Measurements from ENCODE around the gene CAD.
"Not testable (repeated sequence)": the region's sequence is repeated elsewhere in the genome, so short reads cannot be mapped to it uniquely, and the experiment has no call there.

The CAD gene

DNA sequence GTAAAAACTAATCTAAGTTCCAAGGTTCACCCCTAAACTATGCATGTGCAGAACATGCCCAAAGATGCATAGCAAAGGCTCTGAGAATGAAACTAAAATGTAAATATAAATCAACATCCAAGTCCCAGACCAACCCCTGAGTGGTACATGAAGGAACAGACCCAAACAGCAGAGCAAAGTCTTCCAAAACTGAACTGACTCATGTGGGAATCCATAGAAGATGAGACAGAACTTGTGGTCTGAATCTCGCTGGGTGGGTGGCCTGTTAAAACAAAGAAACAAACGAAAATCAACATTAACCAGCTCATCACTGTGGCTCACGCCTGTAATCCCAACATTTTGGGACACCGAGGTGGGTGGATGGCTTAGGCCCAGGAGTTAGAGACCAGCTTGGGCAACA lies 34.8 kb upstream of the CAD start:
- peaks cover 0 to 3% (median 0%) of the 10 kb centered on the region in 5 donors for H3K27me3 ChIP-seq (ENCODE audit: control insufficient read depth in 5 of 5, insufficient read depth in 4 of 5, low read length in 5 of 5)
- no peaks in the 10 kb centered on the region for H3K9me3 ChIP-seq (ENCODE audit: control insufficient read depth in 5 of 5, low read length in 5 of 5)
- no peak overlapping the region for H3K4me3 ChIP-seq (ENCODE audit: low read depth in 1 of 5, low read length in 5 of 5)
- no peaks in the 10 kb centered on the region for H3K36me3 ChIP-seq (ENCODE audit: control insufficient read depth in 5 of 5, insufficient read depth in 5 of 5, low read length in 5 of 5)
- H3K27ac ChIP-seq (ENCODE audit: low read depth, low read length), result peak overlapping the region; percentile 92
- H3K4me1 ChIP-seq (ENCODE audit: control insufficient read depth in 5 of 5, insufficient read depth in 5 of 5, low read length in 5 of 5), result peaks cover 8 to 77% (median 66%) of the 10 kb centered on the region in 5 donors
- H3K9ac ChIP-seq (ENCODE audit: low read length in 5 of 5), result peak overlapping the region in 1 of 5 donors; percentile 53

DNA sequence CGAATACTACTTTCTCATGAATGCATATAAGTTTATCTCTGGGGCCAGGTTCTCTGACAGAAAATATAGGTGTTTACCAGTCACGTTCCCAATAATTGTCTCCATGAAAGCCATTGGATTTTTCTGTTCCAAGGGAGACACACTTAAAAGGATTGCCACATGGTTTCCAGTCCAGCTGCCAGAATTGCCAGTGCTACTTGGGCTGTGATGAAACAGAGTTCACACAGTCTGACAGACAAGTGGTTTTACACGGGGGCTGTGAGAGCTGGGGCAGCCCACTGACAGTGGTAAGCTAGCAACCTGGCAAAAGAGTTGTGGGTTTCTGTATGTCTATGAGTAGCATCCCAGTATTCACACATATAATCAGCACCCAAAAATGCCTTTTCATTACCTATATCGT lies 33.1 kb upstream of the CAD start:
- H3K4me3 ChIP-seq (ENCODE audit: low read depth in 1 of 5, low read length in 5 of 5), result no peak overlapping the region
- peak overlapping the region; percentile 49 to 93 (median 74) for H3K9ac ChIP-seq (ENCODE audit: low read length in 5 of 5)
- H3K4me1 ChIP-seq (ENCODE audit: control insufficient read depth in 5 of 5, insufficient read depth in 5 of 5, low read length in 5 of 5), result peaks cover 8 to 74% (median 65%) of the 10 kb centered on the region in 5 donors
- H3K9me3 ChIP-seq (ENCODE audit: control insufficient read depth in 5 of 5, low read length in 5 of 5), result no peaks in the 10 kb centered on the region
- peak overlapping the region; percentile 92 for H3K27ac ChIP-seq (ENCODE audit: low read depth, low read length)
- H3K36me3 ChIP-seq (ENCODE audit: control insufficient read depth in 5 of 5, insufficient read depth in 5 of 5, low read length in 5 of 5), result no peaks in the 10 kb centered on the region
- no peaks in the 10 kb centered on the region for H3K27me3 ChIP-seq (ENCODE audit: control insufficient read depth in 5 of 5, insufficient read depth in 4 of 5, low read length in 5 of 5)

DNA sequence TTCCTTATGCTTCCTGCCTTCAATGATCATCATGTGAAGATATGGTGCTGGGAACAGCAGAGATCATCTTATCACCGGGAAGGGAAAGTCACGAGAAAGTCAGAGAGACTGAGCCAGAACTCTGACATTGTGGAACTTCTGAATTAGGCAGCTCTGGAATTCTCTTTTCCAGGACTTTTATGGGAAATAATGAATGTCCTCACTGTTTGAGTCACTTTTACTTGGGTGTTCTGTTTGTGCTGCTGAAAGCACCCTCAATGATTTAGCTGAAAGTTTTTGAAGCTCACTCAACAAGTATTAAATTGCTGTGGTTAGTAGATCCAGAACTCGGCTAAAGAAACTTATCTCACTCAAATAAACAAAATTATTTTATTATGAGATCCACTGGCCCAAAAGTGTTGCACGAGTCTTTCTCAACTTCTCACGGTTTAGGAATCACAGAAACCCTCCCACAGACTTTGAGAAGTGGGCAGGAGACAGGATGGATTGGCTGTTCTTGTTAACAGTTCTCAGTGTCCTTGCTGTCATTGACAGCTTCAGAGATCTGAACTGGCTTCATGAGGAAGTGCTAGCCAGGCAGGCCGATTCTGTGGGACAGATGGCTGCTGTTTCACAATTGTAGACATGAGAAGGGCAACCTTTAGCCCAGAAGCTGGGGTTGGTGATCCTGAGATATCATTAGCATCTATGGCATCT lies 31.7 kb upstream of the CAD start:
- Histone ChIP-seq H3K4me3 (ENCODE audit: low read depth in 1 of 5, low read length in 5 of 5) (no peak overlapping the region), H3K27me3 (ENCODE audit: control insufficient read depth in 5 of 5, insufficient read depth in 4 of 5, low read length in 5 of 5) (no peaks in the 10 kb centered on the region), H3K4me1 (ENCODE audit: control insufficient read depth in 5 of 5, insufficient read depth in 5 of 5, low read length in 5 of 5) (peaks cover 8 to 62% (median 52%) of the 10 kb centered on the region in 5 donors), H3K9me3 (ENCODE audit: control insufficient read depth in 5 of 5, low read length in 5 of 5) (no peaks in the 10 kb centered on the region), H3K9ac (ENCODE audit: low read length in 5 of 5) (peak overlapping the region in 3 of 5 donors; percentile 6 to 93 (median 50)), H3K36me3 (ENCODE audit: control insufficient read depth in 5 of 5, insufficient read depth in 5 of 5, low read length in 5 of 5) (no peaks in the 10 kb centered on the region), H3K27ac (ENCODE audit: low read depth, low read length) (peak overlapping the region; percentile 92)

DNA sequence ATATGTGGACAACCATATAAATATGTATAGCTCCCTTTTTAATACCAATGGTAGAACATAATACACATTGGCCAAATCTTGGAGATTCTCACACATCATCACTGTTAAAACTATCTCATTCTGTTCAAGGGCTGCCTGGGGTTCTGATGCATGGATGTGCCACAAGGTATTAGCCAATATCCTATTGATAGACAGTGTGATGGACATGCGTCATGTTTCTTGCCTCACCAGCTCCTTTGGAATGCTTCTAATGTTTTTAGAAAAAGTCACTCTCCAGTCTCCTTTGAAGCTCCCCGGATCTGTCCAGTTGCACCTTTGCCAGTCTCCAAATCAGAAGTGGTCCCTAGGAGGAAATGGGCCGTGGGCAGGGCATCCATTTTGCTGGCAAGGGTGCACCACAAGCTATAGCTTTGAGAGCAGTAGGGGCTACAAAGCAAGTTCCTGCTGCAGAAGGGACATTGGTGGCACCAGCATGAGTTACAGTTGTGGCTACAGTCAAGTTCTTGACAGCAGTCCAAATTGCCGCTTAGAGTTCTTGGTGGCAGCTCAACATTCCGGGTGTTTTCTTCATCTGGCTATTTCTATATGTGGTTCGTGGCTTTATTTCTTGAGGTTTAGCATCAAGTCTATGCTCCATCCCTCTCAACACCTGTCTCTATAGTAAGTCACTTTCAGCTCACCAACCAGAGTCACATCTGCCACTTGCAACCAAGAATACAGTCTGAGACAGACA lies 30.4 kb upstream of the CAD start:
- Histone ChIP-seq H3K27ac (ENCODE audit: low read depth, low read length) (peak overlapping the region; percentile 92), H3K9me3 (ENCODE audit: control insufficient read depth in 5 of 5, low read length in 5 of 5) (no peaks in the 10 kb centered on the region), H3K9ac (ENCODE audit: low read length in 5 of 5) (peak overlapping the region in 1 of 5 donors; percentile 93), H3K4me1 (ENCODE audit: control insufficient read depth in 5 of 5, insufficient read depth in 5 of 5, low read length in 5 of 5) (peaks cover 10 to 55% (median 46%) of the 10 kb centered on the region in 5 donors), H3K36me3 (ENCODE audit: control insufficient read depth in 5 of 5, insufficient read depth in 5 of 5, low read length in 5 of 5) (no peaks in the 10 kb centered on the region), H3K27me3 (ENCODE audit: control insufficient read depth in 5 of 5, insufficient read depth in 4 of 5, low read length in 5 of 5) (no peaks in the 10 kb centered on the region), H3K4me3 (ENCODE audit: low read depth in 1 of 5, low read length in 5 of 5) (no peak overlapping the region)

DNA sequence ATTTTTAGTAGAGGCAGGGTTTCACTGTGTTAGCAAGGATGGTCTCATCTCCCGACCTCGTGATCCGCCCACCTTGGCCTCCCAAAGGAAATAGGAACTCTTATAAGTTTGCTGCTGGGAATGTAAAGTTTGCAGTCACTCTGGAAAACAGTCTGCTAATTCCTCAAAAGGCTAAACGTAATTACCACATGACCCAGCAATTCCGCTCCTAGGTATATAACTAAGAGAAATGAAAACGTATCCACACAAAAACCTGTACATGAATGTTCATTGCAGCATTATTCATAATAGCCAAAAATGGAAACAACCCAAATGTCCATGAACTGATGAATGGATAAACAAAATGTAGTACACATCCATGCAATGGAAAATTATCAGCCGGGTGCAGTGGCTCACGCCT lies 27.2 kb upstream of the CAD start:
- no peak overlapping the region for H3K9ac ChIP-seq (ENCODE audit: low read length in 5 of 5)
- H3K9me3 ChIP-seq (ENCODE audit: control insufficient read depth in 5 of 5, low read length in 5 of 5), result no peaks in the 10 kb centered on the region
- no peaks in the 10 kb centered on the region for H3K27me3 ChIP-seq (ENCODE audit: control insufficient read depth in 5 of 5, insufficient read depth in 4 of 5, low read length in 5 of 5)
- no peaks in the 10 kb centered on the region for H3K36me3 ChIP-seq (ENCODE audit: control insufficient read depth in 5 of 5, insufficient read depth in 5 of 5, low read length in 5 of 5)
- H3K27ac ChIP-seq (ENCODE audit: low read depth, low read length), result no peak overlapping the region
- H3K4me3 ChIP-seq (ENCODE audit: low read depth in 1 of 5, low read length in 5 of 5), result no peak overlapping the region
- peaks cover 7 to 28% (median 23%) of the 10 kb centered on the region in 5 donors for H3K4me1 ChIP-seq (ENCODE audit: control insufficient read depth in 5 of 5, insufficient read depth in 5 of 5, low read length in 5 of 5)

DNA sequence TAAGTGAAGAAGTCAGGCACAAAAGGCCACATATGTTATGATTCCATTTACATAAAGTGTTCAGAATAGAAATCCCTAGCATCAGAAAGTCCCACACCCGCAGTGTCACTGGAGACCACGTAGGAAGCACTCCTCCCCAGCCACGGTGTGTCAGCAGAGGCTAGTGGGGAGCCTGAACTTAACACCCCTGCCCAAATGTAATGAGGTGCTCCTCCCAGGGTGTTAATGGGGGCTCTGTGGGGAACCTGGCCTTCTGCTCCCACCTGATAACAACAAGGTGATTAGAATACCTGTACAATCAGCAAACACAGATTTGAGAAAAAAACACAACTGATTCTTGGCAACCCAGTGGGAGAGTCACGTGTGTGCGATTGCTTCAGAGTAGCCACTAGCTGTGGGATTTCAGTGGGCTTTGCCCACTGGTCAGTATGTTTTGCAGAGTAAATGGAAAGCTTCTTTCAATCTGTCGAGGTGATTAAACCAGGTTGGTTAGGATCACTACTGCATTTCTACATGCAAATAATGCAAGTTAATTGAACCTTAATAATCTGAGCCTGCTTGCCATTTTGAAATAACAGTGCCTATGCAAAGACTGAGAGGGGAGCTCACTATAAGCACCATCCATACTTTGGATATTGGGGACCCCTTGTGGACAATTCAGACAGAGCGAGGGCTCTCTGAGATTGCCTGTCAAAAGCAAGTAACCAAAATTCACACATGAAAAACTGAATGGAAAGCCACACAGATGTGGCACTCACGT lies 25.9 kb upstream of the CAD start:
- Histone ChIP-seq H3K9ac (ENCODE audit: low read length in 5 of 5) (peak overlapping the region in 1 of 5 donors; percentile 35), H3K27me3 (ENCODE audit: control insufficient read depth in 5 of 5, insufficient read depth in 4 of 5, low read length in 5 of 5) (no peaks in the 10 kb centered on the region), H3K9me3 (ENCODE audit: control insufficient read depth in 5 of 5, low read length in 5 of 5) (no peaks in the 10 kb centered on the region), H3K27ac (ENCODE audit: low read depth, low read length) (no peak overlapping the region), H3K4me1 (ENCODE audit: control insufficient read depth in 5 of 5, insufficient read depth in 5 of 5, low read length in 5 of 5) (peaks cover 3 to 17% (median 13%) of the 10 kb centered on the region in 5 donors), H3K36me3 (ENCODE audit: control insufficient read depth in 5 of 5, insufficient read depth in 5 of 5, low read length in 5 of 5) (no peaks in the 10 kb centered on the region), H3K4me3 (ENCODE audit: low read depth in 1 of 5, low read length in 5 of 5) (no peak overlapping the region)

DNA sequence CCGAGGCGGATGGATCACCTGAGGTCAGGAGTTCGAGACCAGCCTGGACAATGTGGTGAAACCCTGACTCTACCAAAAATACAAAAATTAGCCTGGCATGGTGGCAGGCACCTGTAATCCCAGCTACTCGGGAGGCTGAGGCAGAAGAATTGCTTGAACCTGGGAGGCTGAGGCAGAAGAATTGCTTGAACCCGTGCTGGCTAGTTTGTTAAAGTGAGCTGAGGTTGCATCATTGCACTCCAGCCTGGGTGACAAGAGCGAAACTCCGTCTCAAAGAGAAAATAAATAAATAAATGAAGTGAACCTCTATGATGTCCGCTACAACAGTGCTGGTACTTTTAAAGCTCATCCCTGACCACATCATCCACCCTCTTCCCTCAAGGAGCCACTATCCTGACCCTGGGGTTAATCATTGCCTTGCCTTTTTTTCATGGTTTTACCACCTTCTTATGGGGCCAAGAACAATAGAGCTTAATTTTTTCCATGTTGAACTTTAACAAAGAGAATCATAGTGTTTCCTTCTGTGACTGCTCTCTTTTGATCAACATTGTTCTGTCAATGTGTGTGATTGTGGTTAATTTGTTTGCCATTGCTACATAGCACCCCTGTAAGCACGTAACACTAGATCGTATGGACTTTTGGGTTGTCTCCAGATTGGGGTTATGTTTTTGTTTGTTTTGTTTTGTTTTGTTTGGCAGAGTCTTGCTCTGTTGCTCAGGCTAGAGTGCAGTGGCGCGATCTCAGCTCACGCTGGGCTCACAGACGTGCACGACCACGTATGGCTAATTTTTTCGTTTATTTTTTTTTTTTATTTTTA lies 22.4 kb upstream of the CAD start:
- no peaks in the 10 kb centered on the region for H3K27me3 ChIP-seq (ENCODE audit: control insufficient read depth in 5 of 5, insufficient read depth in 4 of 5, low read length in 5 of 5)
- no peaks in the 10 kb centered on the region for H3K9me3 ChIP-seq (ENCODE audit: control insufficient read depth in 5 of 5, low read length in 5 of 5)
- H3K36me3 ChIP-seq (ENCODE audit: control insufficient read depth in 5 of 5, insufficient read depth in 5 of 5, low read length in 5 of 5), result peaks cover 0 to 6% (median 6%) of the 10 kb centered on the region in 5 donors
- no peak overlapping the region for H3K9ac ChIP-seq (ENCODE audit: low read length in 5 of 5)
- no peak overlapping the region for H3K27ac ChIP-seq (ENCODE audit: low read depth, low read length)
- H3K4me1 ChIP-seq (ENCODE audit: control insufficient read depth in 5 of 5, insufficient read depth in 5 of 5, low read length in 5 of 5), result peaks cover 3 to 16% (median 11%) of the 10 kb centered on the region in 5 donors
- no peak overlapping the region for H3K4me3 ChIP-seq (ENCODE audit: low read depth in 1 of 5, low read length in 5 of 5)

DNA sequence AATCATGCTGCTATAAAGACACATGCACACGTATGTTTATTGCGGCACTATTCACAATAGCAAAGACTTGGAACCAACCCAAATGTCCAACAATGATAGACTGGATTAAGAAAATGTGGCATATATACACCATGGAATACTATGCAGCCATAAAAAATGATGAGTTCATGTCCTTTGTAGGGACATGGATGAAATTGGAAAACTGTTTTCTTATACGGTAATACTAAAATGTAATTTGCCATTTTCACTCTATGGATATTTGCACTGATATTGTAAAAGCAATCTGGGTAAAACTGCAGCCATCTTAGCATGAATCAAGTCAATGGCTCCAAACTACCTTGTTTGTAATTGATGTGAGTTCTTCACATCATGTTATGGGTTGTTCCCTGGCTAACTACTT lies 21.4 kb upstream of the CAD start:
- not testable (repeated sequence) for H3K27me3 ChIP-seq (ENCODE audit: control insufficient read depth in 5 of 5, insufficient read depth in 4 of 5, low read length in 5 of 5); H3K9ac ChIP-seq (ENCODE audit: low read length in 5 of 5); H3K4me3 ChIP-seq (ENCODE audit: low read depth in 1 of 5, low read length in 5 of 5); H3K27ac ChIP-seq (ENCODE audit: low read depth, low read length); H3K9me3 ChIP-seq (ENCODE audit: control insufficient read depth in 5 of 5, low read length in 5 of 5)
- Histone ChIP-seq H3K4me1 (ENCODE audit: control insufficient read depth in 5 of 5, insufficient read depth in 5 of 5, low read length in 5 of 5) (peaks cover 3 to 16% (median 11%) of the 10 kb centered on the region in 5 donors), H3K36me3 (ENCODE audit: control insufficient read depth in 5 of 5, insufficient read depth in 5 of 5, low read length in 5 of 5) (peaks cover 0 to 17% (median 17%) of the 10 kb centered on the region in 5 donors)

DNA sequence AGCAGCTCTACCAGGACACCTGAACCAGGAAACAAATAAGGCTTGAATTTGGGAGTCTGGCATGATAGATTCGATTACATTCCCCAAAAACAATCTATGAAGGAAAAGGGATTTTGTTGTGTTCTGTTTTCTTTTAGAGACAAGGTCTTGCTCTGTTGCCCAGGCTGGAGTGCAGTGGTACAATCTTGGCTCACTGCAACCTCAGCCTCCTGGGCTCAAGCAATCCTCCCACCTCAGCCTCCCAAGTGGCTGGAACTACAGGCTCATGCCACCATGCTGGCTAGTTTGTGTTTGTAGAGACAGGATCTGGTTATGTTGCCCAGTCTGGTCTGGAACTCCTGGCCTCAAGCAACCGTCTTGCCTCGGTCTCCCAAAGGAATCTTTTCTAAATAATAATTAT lies 19.1 kb upstream of the CAD start:
- H3K4me3 ChIP-seq (ENCODE audit: low read depth in 1 of 5, low read length in 5 of 5); H3K27ac ChIP-seq (ENCODE audit: low read depth, low read length); H3K27me3 ChIP-seq (ENCODE audit: control insufficient read depth in 5 of 5, insufficient read depth in 4 of 5, low read length in 5 of 5); H3K4me1 ChIP-seq (ENCODE audit: control insufficient read depth in 5 of 5, insufficient read depth in 5 of 5, low read length in 5 of 5); H3K9me3 ChIP-seq (ENCODE audit: control insufficient read depth in 5 of 5, low read length in 5 of 5); H3K9ac ChIP-seq (ENCODE audit: low read length in 5 of 5): not testable (repeated sequence)
- peaks cover 6 to 39% (median 37%) of the 10 kb centered on the region in 5 donors for H3K36me3 ChIP-seq (ENCODE audit: control insufficient read depth in 5 of 5, insufficient read depth in 5 of 5, low read length in 5 of 5)

All from subcutaneous abdominal adipose tissue (tissue), 5 donors.